ENCODE data around the gene PPT1.
A peak's percentile ranks its signal among the peaks of the same experiment; 100 is the strongest.
"Not testable (repeated sequence)": the region's sequence is repeated elsewhere in the genome, so short reads cannot be mapped to it uniquely, and the experiment has no call there.

Gene PPT1

GRCh38 chr1:40105028-40105427, 8.0 kb upstream of the PPT1 start:
- no peaks in the 10 kb centered on the region for H3K36me3 Mint-ChIP-seq (ENCODE audit: low read depth)
- H3K27ac Mint-ChIP-seq, result no peak overlapping the region
- H3K9me3 Mint-ChIP-seq, result peaks cover 21% of the 10 kb centered on the region
- H3K27me3 Mint-ChIP-seq (ENCODE audit: low read depth), result peaks cover 43% of the 10 kb centered on the region
- no peak overlapping the region for H3K4me3 Mint-ChIP-seq
- H3K4me1 Mint-ChIP-seq (ENCODE audit: low read depth), result no peaks in the 10 kb centered on the region

GRCh38 chr1:40102896-40103295, 5.8 kb upstream of the PPT1 start:
- Mint-ChIP-seq H3K4me3 (no peak overlapping the region), H3K9me3 (peaks cover 10% of the 10 kb centered on the region), H3K27ac (no peak overlapping the region), H3K27me3 (ENCODE audit: low read depth) (peaks cover 34% of the 10 kb centered on the region), H3K36me3 (ENCODE audit: low read depth) (no peaks in the 10 kb centered on the region), H3K4me1 (ENCODE audit: low read depth) (no peaks in the 10 kb centered on the region)

GRCh38 chr1:40102038-40102437, 5.0 kb upstream of the PPT1 start:
- Mint-ChIP-seq H3K4me3 (no peak overlapping the region), H3K27ac (no peak overlapping the region)

GRCh38 chr1:40096646-40096976, 441 bp downstream of the PPT1 start:
- Mint-ChIP-seq H3K36me3 (ENCODE audit: low read depth) (peaks cover 20% of the 10 kb centered on the region), H3K27ac (peak overlapping the region; percentile 90), H3K9me3 (no peaks in the 10 kb centered on the region), H3K4me3 (peak overlapping the region; percentile 93), H3K27me3 (ENCODE audit: low read depth) (peaks cover 8% of the 10 kb centered on the region), H3K4me1 (ENCODE audit: low read depth) (peaks cover 25% of the 10 kb centered on the region)

More at GRCh38 chr1:40102038-40102437, 5.0 kb upstream of the PPT1 start:
- Mint-ChIP-seq H3K36me3 (ENCODE audit: low read depth) (peaks cover under 1% of the 10 kb centered on the region), H3K9me3 (peaks cover 10% of the 10 kb centered on the region), H3K4me1 (ENCODE audit: low read depth) (peaks cover 4% of the 10 kb centered on the region), H3K27me3 (ENCODE audit: low read depth) (peaks cover 30% of the 10 kb centered on the region)

GRCh38 chr1:40095806-40096205, 1.2 kb downstream of the PPT1 start:
- H3K4me1 Mint-ChIP-seq (ENCODE audit: low read depth), result peaks cover 25% of the 10 kb centered on the region

GRCh38 chr1:40094466-40095110, 2.5 kb downstream of the PPT1 start:
- Mint-ChIP-seq H3K4me1 (ENCODE audit: low read depth) (peaks cover 25% of the 10 kb centered on the region), H3K36me3 (ENCODE audit: low read depth) (peaks cover 32% of the 10 kb centered on the region), H3K27me3 (ENCODE audit: low read depth) (peaks cover under 1% of the 10 kb centered on the region), H3K4me3 (no peak overlapping the region), H3K9me3 (no peaks in the 10 kb centered on the region), H3K27ac (no peak overlapping the region)

More at GRCh38 chr1:40095806-40096205, 1.2 kb downstream of the PPT1 start:
- Mint-ChIP-seq H3K36me3 (ENCODE audit: low read depth) (peaks cover 24% of the 10 kb centered on the region), H3K9me3 (no peaks in the 10 kb centered on the region), H3K27ac (peak overlapping the region; percentile 37), H3K27me3 (ENCODE audit: low read depth) (peaks cover 4% of the 10 kb centered on the region), H3K4me3 (peak overlapping the region; percentile 29)

- H3K9me3 Mint-ChIP-seq, result no peaks in the 10 kb centered on the region
- no peaks in the 10 kb centered on the region for H3K27me3 Mint-ChIP-seq (ENCODE audit: low read depth)
- H3K36me3 Mint-ChIP-seq (ENCODE audit: low read depth), result peaks cover 40% of the 10 kb centered on the region
- no peak overlapping the region for H3K27ac Mint-ChIP-seq
- H3K4me1 Mint-ChIP-seq (ENCODE audit: low read depth), result peaks cover 25% of the 10 kb centered on the region
- no peak overlapping the region for H3K4me3 Mint-ChIP-seq
Measured at GRCh38 chr1:40092706-40093639, 4.1 kb downstream of the PPT1 start.

GRCh38 chr1:40092241-40092640, 4.8 kb downstream of the PPT1 start:
- no peak overlapping the region for H3K4me3 Mint-ChIP-seq
- H3K27me3 Mint-ChIP-seq (ENCODE audit: low read depth), result no peaks in the 10 kb centered on the region
- peaks cover 43% of the 10 kb centered on the region for H3K36me3 Mint-ChIP-seq (ENCODE audit: low read depth)
- no peaks in the 10 kb centered on the region for H3K9me3 Mint-ChIP-seq
- peaks cover 21% of the 10 kb centered on the region for H3K4me1 Mint-ChIP-seq (ENCODE audit: low read depth)
- no peak overlapping the region for H3K27ac Mint-ChIP-seq

GRCh38 chr1:40090652-40091355, 6.2 kb downstream of the PPT1 start:
- Mint-ChIP-seq H3K36me3 (ENCODE audit: low read depth) (peaks cover 49% of the 10 kb centered on the region), H3K27me3 (ENCODE audit: low read depth) (no peaks in the 10 kb centered on the region), H3K4me1 (ENCODE audit: low read depth) (peaks cover 14% of the 10 kb centered on the region), H3K4me3 (no peak overlapping the region), H3K27ac (no peak overlapping the region), H3K9me3 (no peaks in the 10 kb centered on the region)

- Mint-ChIP-seq H3K36me3 (ENCODE audit: low read depth) (peaks cover 48% of the 10 kb centered on the region), H3K4me1 (ENCODE audit: low read depth) (peaks cover 18% of the 10 kb centered on the region)
- H3K27ac Mint-ChIP-seq; H3K4me3 Mint-ChIP-seq; H3K27me3 Mint-ChIP-seq (ENCODE audit: low read depth); H3K9me3 Mint-ChIP-seq: not testable (repeated sequence)
Measured at GRCh38 chr1:40084750-40085149, 12.3 kb downstream of the PPT1 start.

GRCh38 chr1:40081871-40082270, 15.2 kb downstream of the PPT1 start:
- Mint-ChIP-seq H3K4me3 (no peak overlapping the region), H3K27ac (no peak overlapping the region), H3K36me3 (ENCODE audit: low read depth) (peaks cover 45% of the 10 kb centered on the region), H3K9me3 (no peaks in the 10 kb centered on the region), H3K4me1 (ENCODE audit: low read depth) (peaks cover 24% of the 10 kb centered on the region), H3K27me3 (ENCODE audit: low read depth) (no peaks in the 10 kb centered on the region)

- H3K4me3 Mint-ChIP-seq, result no peak overlapping the region
- peaks cover 17% of the 10 kb centered on the region for H3K4me1 Mint-ChIP-seq (ENCODE audit: low read depth)
- H3K27me3 Mint-ChIP-seq (ENCODE audit: low read depth), result no peaks in the 10 kb centered on the region
- peak overlapping the region; percentile 58 for H3K27ac Mint-ChIP-seq
- peaks cover 33% of the 10 kb centered on the region for H3K36me3 Mint-ChIP-seq (ENCODE audit: low read depth)
- no peaks in the 10 kb centered on the region for H3K9me3 Mint-ChIP-seq
Measured at GRCh38 chr1:40079774-40080400, 17.2 kb downstream of the PPT1 start.

- H3K4me1 Mint-ChIP-seq (ENCODE audit: low read depth), result peaks cover 17% of the 10 kb centered on the region
- no peaks in the 10 kb centered on the region for H3K9me3 Mint-ChIP-seq
- H3K36me3 Mint-ChIP-seq (ENCODE audit: low read depth), result peaks cover 33% of the 10 kb centered on the region
- no peak overlapping the region for H3K4me3 Mint-ChIP-seq
- H3K27me3 Mint-ChIP-seq (ENCODE audit: low read depth), result no peaks in the 10 kb centered on the region
- H3K27ac Mint-ChIP-seq, result no peak overlapping the region
Measured at GRCh38 chr1:40078512-40079333, 18.3 kb downstream of the PPT1 start.

All from T-helper 1 cell treated with Interleukin-12 subunit alpha and Interleukin-12 subunit beta and Interleukin-4 antibody, amounts not matched to agents 30 μg/mL and 1 μg/mL, for 36 hours (primary cell).